GM12891 (cell line): Measurements from ENCODE around the gene ACSL5.

Source experiments
- POLR2A ChIP-seq: IDR thresholded peaks from 2 replicates; pipeline ENCODE4 v1.6.1; 2011; ENCODE audit warnings: low read depth, low read length, control low read depth
- POLR2AphosphoS5 ChIP-seq: IDR thresholded peaks from 2 replicates; pipeline ENCODE4 v1.6.1; 2011; ENCODE audit warnings: low read depth, low read length, control low read depth
- POU2F2 ChIP-seq: IDR thresholded peaks from 2 replicates; pipeline ENCODE4 v1.6.1; 2011; ENCODE audit warnings: low read depth, mild to moderate bottlenecking, control low read depth, low read length, moderate library complexity
- SPI1 ChIP-seq: IDR thresholded peaks from 2 replicates; pipeline ENCODE4 v1.6.1; 2011; ENCODE audit warnings: low read depth, low read length, control low read depth
- TAF1 ChIP-seq: IDR thresholded peaks from 2 replicates; pipeline ENCODE4 v1.6.1; 2011; ENCODE audit warnings: low read depth, low read length, control low read depth

DNA sequence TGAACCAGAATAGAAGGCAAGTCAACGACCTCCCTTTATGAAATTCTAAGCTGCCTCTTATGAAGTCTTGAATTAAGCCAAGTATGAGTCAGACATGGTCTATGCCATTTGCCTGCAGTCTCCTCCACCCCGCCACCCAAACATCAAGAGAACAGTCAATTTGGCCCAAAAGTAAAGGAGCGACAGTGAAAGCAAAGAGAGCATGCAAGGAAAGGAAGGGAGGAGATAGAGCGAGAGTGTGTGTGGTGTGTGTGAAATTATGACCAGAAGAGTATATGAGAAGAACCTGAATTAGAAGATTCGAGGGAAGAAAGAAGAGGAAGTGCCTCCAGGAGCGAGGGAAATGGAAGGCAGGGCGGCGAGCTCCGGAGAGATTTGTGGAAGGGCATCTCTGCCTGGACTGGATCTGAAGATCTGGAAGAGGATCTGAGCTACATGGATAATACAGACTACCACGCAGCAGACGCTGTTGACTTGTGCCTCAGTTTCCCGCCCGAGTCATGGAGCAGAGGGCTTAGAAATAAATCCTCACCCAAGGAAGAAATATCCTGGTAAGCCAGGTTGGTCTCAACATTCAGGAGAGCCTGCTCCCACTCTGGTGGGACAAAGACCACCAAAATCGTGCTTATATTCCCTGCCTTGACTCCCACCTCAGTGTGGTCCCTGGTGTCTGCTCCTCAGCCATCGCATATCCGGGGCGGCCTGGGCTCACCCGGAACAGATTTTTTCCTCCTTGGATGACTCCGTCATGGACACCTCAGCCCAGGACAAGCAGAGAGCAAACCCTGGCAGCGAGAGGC, 72.3 kb downstream of the ACSL5 start:
- TF ChIP-seq POLR2AphosphoS5 (no peak), POLR2A (no peak), SPI1 (peak; percentile 87), TAF1 (no peak), POU2F2 (no peak)
